Stimulated activated effector memory CD8-positive, alpha-beta T cell treated with anti-CD3 and anti-CD28 coated beads, Interleukin-12 subunit alpha, Interleukin-12 subunit beta, amount 100 ng/mL, for 72 hours (primary cell): ENCODE measurements around the gene TIGD7.

Experiments used
- ATAC-seq: fragments of 150-1000 bp; cut with Tn5 transposase; 2 replicates; pipeline ENCODE4 v1.10.0; 2021
- DNase-seq, 2 donors: peaks; one replicate each; pipeline ENCODE4 v3.0.0; 2021 to 2022; ENCODE audit warnings: low spot score in 2 of 2
- H3K27ac Mint-ChIP-seq: one replicate; pipeline ENCODE4 v1.8.0; 2022; ENCODE audit warnings: mild to moderate bottlenecking, mixed read lengths
- H3K36me3 Mint-ChIP-seq: one replicate; pipeline ENCODE4 v1.8.0; 2022; ENCODE audit warnings: mild to moderate bottlenecking, mixed read lengths
- H3K4me1 Mint-ChIP-seq: one replicate; pipeline ENCODE4 v1.8.0; 2022; ENCODE audit warnings: mixed read lengths
- H3K4me3 Mint-ChIP-seq: one replicate; pipeline ENCODE4 v1.8.0; 2022; ENCODE audit warnings: mild to moderate bottlenecking, mixed read lengths
- H3K9me3 Mint-ChIP-seq: one replicate; pipeline ENCODE4 v1.8.0; 2022; ENCODE audit warnings: mixed read lengths

TIGD7 gene

GRCh38 chr16:3305109-3306068 lies at the start of gene TIGD7, which contains the start of gene ZNF75A:
TIGD7 (minus strand) TSS chr16:3305430; CDS start chr16:3300614, 4,816 bp downstream.
ZNF75A (plus strand) TSS chr16:3305497; CDS start chr16:3308429, 2,932 bp downstream.
- H3K4me3 Mint-ChIP-seq, result peak within 1 kb of the TSS; percentile 67
- peaks cover 14% of the 10 kb centered on the region for H3K4me1 Mint-ChIP-seq
- peak within 1 kb of the TSS; percentile 61 for H3K27ac Mint-ChIP-seq
- peaks cover 43% of the 10 kb centered on the region for H3K36me3 Mint-ChIP-seq
- H3K9me3 Mint-ChIP-seq, result peaks cover 18% of the 10 kb centered on the region
- ATAC-seq, result peak; percentile 99
- peak; percentile 65 to 91 for DNase-seq

GRCh38 chr16:3349175-3349574 lies 43.9 kb upstream of the TIGD7 start:
- peaks cover under 1% of the 10 kb centered on the region for H3K9me3 Mint-ChIP-seq
- ATAC-seq (no peak), DNase-seq (no peak)
- H3K27ac Mint-ChIP-seq, result no peak overlapping the region
- H3K4me3 Mint-ChIP-seq, result no peak overlapping the region
- H3K36me3 Mint-ChIP-seq, result no peaks in the 10 kb centered on the region
- peaks cover 5% of the 10 kb centered on the region for H3K4me1 Mint-ChIP-seq

GRCh38 chr16:3348547-3349167 lies 43.4 kb upstream of the TIGD7 start:
- DNase-seq, result no peak

GRCh38 chr16:3347586-3347985 lies 42.4 kb upstream of the TIGD7 start:
- Mint-ChIP-seq H3K27ac (no peak overlapping the region), H3K4me1 (no peaks in the 10 kb centered on the region), H3K9me3 (no peaks in the 10 kb centered on the region), H3K4me3 (no peak overlapping the region), H3K36me3 (no peaks in the 10 kb centered on the region)
- no peak for DNase-seq
- ATAC-seq, result no peak

More at GRCh38 chr16:3348547-3349167, 43.4 kb upstream of the TIGD7 start:
- H3K4me3 Mint-ChIP-seq, result no peak overlapping the region
- H3K36me3 Mint-ChIP-seq, result no peaks in the 10 kb centered on the region
- no peaks in the 10 kb centered on the region for H3K9me3 Mint-ChIP-seq
- H3K27ac Mint-ChIP-seq, result no peak overlapping the region
- peaks cover 3% of the 10 kb centered on the region for H3K4me1 Mint-ChIP-seq
- ATAC-seq, result no peak

GRCh38 chr16:3346041-3346440 lies 40.8 kb upstream of the TIGD7 start:
- DNase-seq, result no peak
- Mint-ChIP-seq H3K4me3 (no peak overlapping the region), H3K36me3 (no peaks in the 10 kb centered on the region), H3K27ac (no peak overlapping the region), H3K9me3 (no peaks in the 10 kb centered on the region), H3K4me1 (no peaks in the 10 kb centered on the region)
- ATAC-seq, result no peak

GRCh38 chr16:3328643-3329042 lies 23.4 kb upstream of the TIGD7 start:
- H3K9me3 Mint-ChIP-seq, result peaks cover 12% of the 10 kb centered on the region
- no peak overlapping the region for H3K27ac Mint-ChIP-seq
- no peaks in the 10 kb centered on the region for H3K4me1 Mint-ChIP-seq
- DNase-seq, result no peak
- H3K4me3 Mint-ChIP-seq, result no peak overlapping the region
- no peaks in the 10 kb centered on the region for H3K36me3 Mint-ChIP-seq
- ATAC-seq, result no peak

- no peaks in the 10 kb centered on the region for H3K36me3 Mint-ChIP-seq
- H3K4me1 Mint-ChIP-seq, result no peaks in the 10 kb centered on the region
- no peak overlapping the region for H3K27ac Mint-ChIP-seq
- H3K9me3 Mint-ChIP-seq, result peaks cover 9% of the 10 kb centered on the region
- DNase-seq (no peak), ATAC-seq (no peak)
- H3K4me3 Mint-ChIP-seq, result no peak overlapping the region
Observed at GRCh38 chr16:3328104-3328503, 22.9 kb upstream of the TIGD7 start.

- no peaks in the 10 kb centered on the region for H3K36me3 Mint-ChIP-seq
- no peak overlapping the region for H3K27ac Mint-ChIP-seq
- no peak for DNase-seq
- peaks cover 9% of the 10 kb centered on the region for H3K9me3 Mint-ChIP-seq
- ATAC-seq, result no peak
- H3K4me3 Mint-ChIP-seq, result no peak overlapping the region
- no peaks in the 10 kb centered on the region for H3K4me1 Mint-ChIP-seq
Observed at GRCh38 chr16:3327514-3327913, 22.3 kb upstream of the TIGD7 start.

- ATAC-seq (no peak), DNase-seq (no peak)
- Mint-ChIP-seq H3K4me3 (no peak overlapping the region), H3K36me3 (peaks cover 19% of the 10 kb centered on the region), H3K9me3 (peaks cover 23% of the 10 kb centered on the region), H3K27ac (no peak overlapping the region), H3K4me1 (no peaks in the 10 kb centered on the region)
Observed at GRCh38 chr16:3321816-3322215, 16.6 kb upstream of the TIGD7 start.

GRCh38 chr16:3317315-3317999 lies 12.2 kb upstream of the TIGD7 start:
- Mint-ChIP-seq H3K36me3 (peaks cover 61% of the 10 kb centered on the region), H3K9me3 (peaks cover 48% of the 10 kb centered on the region), H3K4me1 (no peaks in the 10 kb centered on the region), H3K4me3 (no peak overlapping the region), H3K27ac (no peak overlapping the region)
- ATAC-seq (no peak), DNase-seq (no peak)

GRCh38 chr16:3311496-3311895 lies 6.3 kb upstream of the TIGD7 start:
- Mint-ChIP-seq H3K4me1 (peaks cover 6% of the 10 kb centered on the region), H3K36me3 (peaks cover 71% of the 10 kb centered on the region), H3K9me3 (peaks cover 34% of the 10 kb centered on the region), H3K27ac (no peak overlapping the region), H3K4me3 (no peak overlapping the region)
- no peak for DNase-seq
- ATAC-seq, result no peak

GRCh38 chr16:3306078-3306477 lies 848 bp upstream of the TIGD7 start:
- no peak for DNase-seq
- H3K27ac Mint-ChIP-seq, result peak overlapping the region; percentile 61
- no peak for ATAC-seq
- H3K4me3 Mint-ChIP-seq, result peak overlapping the region; percentile 67
- H3K9me3 Mint-ChIP-seq, result peaks cover 16% of the 10 kb centered on the region
- peaks cover 14% of the 10 kb centered on the region for H3K4me1 Mint-ChIP-seq
- H3K36me3 Mint-ChIP-seq, result peaks cover 43% of the 10 kb centered on the region

- ATAC-seq (no peak), DNase-seq (no peak)
- Mint-ChIP-seq H3K9me3 (peaks cover 23% of the 10 kb centered on the region), H3K27ac (peak overlapping the region; percentile 61), H3K4me3 (peak overlapping the region; percentile 67), H3K4me1 (peaks cover 14% of the 10 kb centered on the region), H3K36me3 (peaks cover 36% of the 10 kb centered on the region)
Observed at GRCh38 chr16:3304370-3304769, 860 bp downstream of the TIGD7 start.

GRCh38 chr16:3295783-3296182 lies 9.4 kb downstream of the TIGD7 start:
- Mint-ChIP-seq H3K9me3 (peaks cover 34% of the 10 kb centered on the region), H3K36me3 (peaks cover 25% of the 10 kb centered on the region), H3K4me1 (no peaks in the 10 kb centered on the region), H3K4me3 (no peak overlapping the region), H3K27ac (no peak overlapping the region)
- ATAC-seq (no peak), DNase-seq (no peak)

- H3K4me1 Mint-ChIP-seq, result no peaks in the 10 kb centered on the region
- H3K27ac Mint-ChIP-seq, result no peak overlapping the region
- peaks cover 30% of the 10 kb centered on the region for H3K9me3 Mint-ChIP-seq
- no peak overlapping the region for H3K4me3 Mint-ChIP-seq
- peaks cover 31% of the 10 kb centered on the region for H3K36me3 Mint-ChIP-seq
- no peak for ATAC-seq
- DNase-seq, result no peak
Observed at GRCh38 chr16:3295209-3295608, 10.0 kb downstream of the TIGD7 start.
